NCI-H446 (cell line): ENCODE results near the gene ZFP36.
"Not testable (repeated sequence)": the region's sequence is repeated elsewhere in the genome, so short reads cannot be mapped to it uniquely, and the experiment has no call there.

Experiments used
- DNase-seq, 2 experiments: peaks; one replicate each; lab custom pipeline; 2025; lab: John Stamatoyannopoulos, UW

The ZFP36 gene

DNA sequence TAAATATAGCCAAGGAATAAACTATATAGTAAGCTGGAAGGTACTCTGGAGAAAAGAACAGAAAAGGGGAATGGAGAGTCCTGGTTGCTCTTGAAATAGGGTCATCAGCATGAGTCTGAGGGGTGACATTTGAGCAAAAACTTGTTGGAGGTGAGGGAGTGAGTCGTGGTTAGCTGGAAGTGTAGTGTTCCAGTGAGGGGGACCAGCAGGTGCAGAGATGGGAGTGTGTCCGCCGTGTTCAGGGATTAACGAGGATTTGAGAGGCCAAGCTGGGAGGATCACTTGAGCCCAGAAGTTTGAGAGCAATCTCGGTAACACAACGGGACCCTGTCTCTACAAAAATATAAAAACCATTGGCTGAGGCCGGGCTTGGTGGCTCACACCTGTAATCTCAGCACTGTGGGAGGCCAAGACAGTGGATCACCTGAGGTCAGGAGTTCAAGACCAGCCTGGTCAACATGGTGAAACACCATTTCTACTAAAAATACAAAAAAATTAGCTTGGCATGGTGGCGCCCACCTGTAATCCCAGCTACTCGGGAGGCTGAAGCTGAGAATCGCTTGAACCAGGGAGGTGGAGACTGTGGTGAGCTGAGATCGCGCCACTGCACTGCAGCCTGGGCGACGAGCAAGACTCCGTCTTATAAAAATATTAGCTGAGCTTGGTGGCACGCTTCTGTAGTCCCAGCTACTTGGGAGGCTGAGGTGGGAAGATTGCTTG lies 39.9 kb downstream of the ZFP36 start:
- no peak for DNase-seq

DNA sequence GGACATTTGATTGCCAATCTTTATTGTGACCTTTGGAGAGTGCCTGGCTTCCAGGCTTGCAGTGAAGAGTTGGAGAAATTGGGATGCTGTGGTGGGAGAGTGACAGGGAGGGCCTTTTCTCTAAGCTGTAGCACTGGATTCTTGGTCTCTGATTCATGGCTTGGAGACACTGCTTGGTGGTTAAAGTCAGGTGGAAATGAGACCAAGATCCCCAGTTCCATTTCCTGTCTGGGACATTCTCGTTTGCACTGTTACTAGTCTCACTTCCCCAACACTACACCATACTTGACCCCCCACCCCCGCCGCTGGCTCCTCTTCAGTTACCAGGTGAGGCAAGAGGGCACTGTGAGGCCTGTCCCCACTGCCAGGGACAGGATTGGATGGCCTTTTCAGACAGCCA lies 41.6 kb downstream of the ZFP36 start:
- DNase-seq, result no peak

DNA sequence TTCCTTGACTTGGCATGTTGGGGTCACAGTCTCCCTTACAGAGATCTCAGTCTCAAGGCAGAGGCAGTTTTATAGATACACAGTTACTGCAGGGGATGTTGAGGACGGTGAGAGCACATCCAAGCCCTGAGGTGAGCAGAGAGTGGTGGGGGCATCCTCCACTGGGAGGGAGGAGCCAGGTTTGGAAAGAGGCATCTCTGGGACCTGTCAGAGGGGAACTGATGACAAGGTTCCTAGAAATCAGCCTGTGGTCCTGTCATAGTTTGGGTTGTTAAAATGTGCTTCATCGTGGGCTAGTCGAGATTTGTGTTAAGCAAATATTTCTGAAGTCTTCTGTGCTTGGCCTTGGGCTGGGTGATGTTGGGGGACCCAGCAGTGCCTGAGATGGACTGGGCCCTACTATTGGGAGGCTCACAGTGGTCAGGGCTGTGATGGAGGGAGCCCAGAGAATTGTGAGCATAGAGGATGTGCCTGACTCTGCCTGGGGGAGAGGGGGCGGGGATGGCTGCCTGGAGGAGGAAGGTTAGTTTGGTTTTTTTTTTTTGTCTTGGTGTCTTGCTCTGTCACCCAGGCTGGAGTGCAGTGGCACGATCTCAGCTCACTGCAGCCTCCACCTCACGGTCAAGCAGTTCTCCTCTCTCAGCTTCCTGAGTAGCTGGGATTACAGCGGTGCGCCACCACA lies 42.6 kb downstream of the ZFP36 start:
- DNase-seq, result no peak

DNA sequence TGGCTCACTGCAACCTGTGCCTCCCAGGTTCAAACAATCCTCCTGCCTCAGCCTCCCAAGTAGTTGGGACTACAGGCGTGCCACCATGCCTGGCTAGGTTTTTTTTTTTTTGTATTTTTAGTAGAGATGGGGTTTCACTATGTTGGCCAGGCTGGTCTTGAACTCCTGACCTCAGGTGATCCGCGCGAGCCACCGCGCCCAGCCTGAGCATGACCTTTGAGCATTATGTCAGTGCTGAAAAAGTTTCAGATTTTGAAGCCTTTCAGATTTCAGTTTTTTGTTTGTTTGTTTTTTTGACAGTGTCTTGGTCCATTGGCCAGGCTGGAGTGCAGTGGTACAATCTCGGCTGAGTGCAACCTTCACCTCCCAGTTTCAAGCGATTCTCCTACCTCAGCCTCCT lies 44.6 kb downstream of the ZFP36 start:
- DNase-seq, result not testable (repeated sequence)
